A549 (cell line): ENCODE results near the gene ADGRG3.

ENCODE experiments used
- CTCF ChIP-seq: fragments of >200 bp; sonication (Bioruptor Twin); formaldehyde crosslinking; IDR thresholded peaks from 3 replicates; pipeline ENCODE4 v1.5.1; 2016
- EHMT2 ChIP-seq: fragments of 200-600 bp; sonication (generic); IDR thresholded peaks from 2 replicates; pipeline ENCODE4 v1.6.1; 2016; ENCODE audit warnings: antibody characterized with exemption, low read depth, mild to moderate bottlenecking, moderate library complexity
- HDAC2 ChIP-seq: fragments of 200-600 bp; sonication (generic); IDR thresholded peaks from 2 replicates; pipeline ENCODE4 v1.6.1; 2016
- HES2 ChIP-seq: fragments of >200 bp; sonication (Bioruptor Twin); formaldehyde crosslinking; IDR thresholded peaks from 2 replicates; pipeline ENCODE4 v1.6.1; 2016
- HEYL ChIP-seq: fragments of 250-450 bp; sonication (Bioruptor Pico); IDR thresholded peaks from 2 replicates; pipeline ENCODE4 v1.8.0; 2021; ENCODE audit warnings: mild to moderate bottlenecking, moderate library complexity
- MAFK ChIP-seq: fragments of 450-650 bp; IDR thresholded peaks from 2 replicates; pipeline ENCODE4 v1.6.1; 2014; ENCODE audit not compliant: partially characterized antibody
- NPAS2 ChIP-seq: fragments of 250-450 bp; sonication (Bioruptor Pico); IDR thresholded peaks from 2 replicates; pipeline ENCODE4 v1.8.0; 2022; ENCODE audit warnings: mild to moderate bottlenecking, moderate library complexity, borderline replicate concordance
- PHF8 ChIP-seq: fragments of 200-600 bp; sonication (generic); IDR thresholded peaks from 2 replicates; pipeline ENCODE4 v1.6.1; 2016; ENCODE audit warnings: low read depth, mild to moderate bottlenecking, antibody characterized with exemption, moderate library complexity, borderline replicate concordance
- POLR2A ChIP-seq: IDR thresholded peaks from 2 replicates; pipeline ENCODE4 v1.6.1; 2012; ENCODE audit warnings: mild to moderate bottlenecking, low read length
- RFX5 ChIP-seq: fragments of 450-650 bp; IDR thresholded peaks from 2 replicates; pipeline ENCODE4 v1.7.1; 2014; ENCODE audit warnings: antibody characterized with exemption, mild to moderate bottlenecking, moderate library complexity
- SMC3 ChIP-seq: fragments of >200 bp; sonication (Bioruptor Twin); formaldehyde crosslinking; IDR thresholded peaks from 3 replicates; pipeline ENCODE4 v1.6.1; 2018; ENCODE audit warnings: inconsistent platforms
- ZC3H11A ChIP-seq: fragments of 450-650 bp; IDR thresholded peaks from 2 replicates; pipeline ENCODE4 v1.6.1; 2014; ENCODE audit warnings: antibody characterized with exemption, mild to moderate bottlenecking
- ZNF302 ChIP-seq: fragments of 250-450 bp; sonication (Bioruptor Pico); IDR thresholded peaks from 2 replicates; pipeline ENCODE4 v1.9.0; 2021; ENCODE audit warnings: inconsistent platforms, mild to moderate bottlenecking, moderate library complexity

- TF ChIP-seq SMC3 = no peak
- no peak for TF ChIP-seq CTCF
- TF ChIP-seq RFX5 = no peak
- peak; percentile 94 for TF ChIP-seq HDAC2
- no peak for TF ChIP-seq HES2
- no peak for TF ChIP-seq PHF8
- TF ChIP-seq ZNF302 = no peak
- TF ChIP-seq POLR2A = no peak
- no peak for TF ChIP-seq MAFK
- TF ChIP-seq HEYL = no peak
- no peak for TF ChIP-seq ZC3H11A
- TF ChIP-seq NPAS2 (CRISPR knock-in tag) = no peak
- TF ChIP-seq EHMT2 = no peak
Measured at GRCh38 chr16:57623251-57624043, 44.7 kb upstream of the ADGRG3 start.
